ENCODE data around the gene CALHM6. TPM values are rescaled to one million over a fixed set of nuclear protein-coding genes. Genes with fewer than 3 reads are reported as not detected.

CALHM6 gene
- total and polyA plus RNA-seq, 2 of the 8 experiments (the other 6 are each of a cell fraction or from before 2014, with no cell fraction given), result 0.93 to 1.8 TPM

- H3K27ac ChIP-seq (ENCODE audit: low read depth, low read length), result no peak overlapping the region
- ChIA-PET CTCF (ENCODE audit: partially characterized antibody) (interaction anchor here (0.7 to 2.6 kb wide), 8 partner anchors 13 to 189 kb away, joined by 3 to 14 read pairs (median 4); no protein-coding TSS in a partner anchor), POLR2A (ENCODE audit: partially characterized antibody) (interaction anchor here (1.1 to 1.6 kb wide), 2 partner anchors 22 to 179 kb away, joined by 3 to 6 read pairs; partner anchors contain the start of gene TSPYL1)
- DNase-seq (ENCODE audit: low read depth in 1 of 2, low spot score in 2 of 2), result no peak
- no peak overlapping the region for H3K14ac ChIP-seq (ENCODE audit: insufficient read length)
- H2AK5ac ChIP-seq (ENCODE audit: low read depth, low read length), result no peak overlapping the region
- no peak overlapping the region for H2BK20ac ChIP-seq (ENCODE audit: low read length)
- H3K27me3 ChIP-seq (replicated peaks in 1 of 4; ENCODE audit: control insufficient read depth in 3 of 4, extremely low read depth in 1 of 4, insufficient read depth in 3 of 4, low read length in 3 of 4), result peaks cover 8 to 30% (median 24%) of the 10 kb centered on the region in 4 experiments
- WGBS, 2 experiments (ENCODE audit: extremely low coverage in 1 of 2, insufficient coverage in 1 of 2, insufficient read length in 1 of 2, insufficient replicate concordance in 2 of 2, low coverage in 1 of 2, low lambda C conversion rate in 2 of 2, missing lambda C conversion rate in 1 of 2), result 93% methylated on average over 9 of the region's 9 CpGs; no CpG with 5 or more reads in 1 of the 2 experiments
- H4K8ac ChIP-seq (ENCODE audit: extremely low read depth, insufficient read depth, low read length), result no peak overlapping the region
- no peak overlapping the region for H3K23ac ChIP-seq (ENCODE audit: insufficient read length)
- no peak overlapping the region for H3K4me2 ChIP-seq (ENCODE audit: insufficient read depth in 1 of 2, low read depth in 2 of 2, low read length in 2 of 2)
- no peak overlapping the region for H3K4me3 ChIP-seq (ENCODE audit: extremely low read depth in 1 of 4, insufficient read depth in 2 of 4, low read depth in 3 of 4, low read length in 4 of 4)
- H2AFZ ChIP-seq (ENCODE audit: low read length), result no peak overlapping the region
- H3K79me1 ChIP-seq (ENCODE audit: low read depth, low read length), result no peaks in the 10 kb centered on the region
- no peak overlapping the region for H4K91ac ChIP-seq (replicated peaks; ENCODE audit: insufficient read length, low read length)
- H4K20me1 ChIP-seq (replicated peaks in 1 of 2; ENCODE audit: control insufficient read depth in 1 of 2, insufficient read depth in 2 of 2, low read length in 2 of 2), result no peaks in the 10 kb centered on the region
- no peak overlapping the region for H2BK15ac ChIP-seq (ENCODE audit: low read length)
- H3K4ac ChIP-seq (replicated peaks; ENCODE audit: insufficient read length, low read depth, low read length), result no peak overlapping the region
- no peak overlapping the region for H3K18ac ChIP-seq (ENCODE audit: extremely low read depth, low read length)
- H3K4me1 ChIP-seq (replicated peaks in 1 of 4; ENCODE audit: control insufficient read depth in 3 of 4, insufficient read depth in 4 of 4, low read length in 3 of 4), result peaks cover 0 to 4% (median 3%) of the 10 kb centered on the region in 4 experiments; a peak in 6 of 7 replicates
- H3K36me3 ChIP-seq (ENCODE audit: control insufficient read depth in 2 of 4, insufficient read depth in 4 of 4, low read length in 3 of 4), result no peaks in the 10 kb centered on the region
- H3K56ac ChIP-seq (replicated peaks; ENCODE audit: insufficient read length, low read depth, low read length), result no peak overlapping the region
- H3K23me2 ChIP-seq (ENCODE audit: low read depth, low read length), result peaks cover 4% of the 10 kb centered on the region; the same call in 1 of the 2 replicates
- no peak overlapping the region for H4K5ac ChIP-seq (ENCODE audit: insufficient read length, low read depth, low read length)
- H2BK120ac ChIP-seq (replicated peaks; ENCODE audit: low read depth, low read length), result no peak overlapping the region
- no peak overlapping the region for H2BK5ac ChIP-seq (ENCODE audit: low read depth, low read length)
- H3K9me3 ChIP-seq (ENCODE audit: insufficient read depth in 2 of 2, low read depth in 1 of 2, low read length in 1 of 2), result no peaks in the 10 kb centered on the region
- no peak overlapping the region for H3K9ac ChIP-seq (replicated peaks in 1 of 4; ENCODE audit: extremely low read depth in 1 of 4, low read depth in 3 of 4, low read length in 3 of 4)
- H2BK12ac ChIP-seq (ENCODE audit: low read depth, low read length), result no peak overlapping the region
- FAIRE-seq, result no peak
- H3K79me2 ChIP-seq (ENCODE audit: control insufficient read depth in 1 of 2, insufficient read depth in 2 of 2, low read length in 2 of 2), result no peaks in the 10 kb centered on the region
- TF ChIP-seq PHF8 (conservative IDR thresholded peaks at IDR 0.05; ENCODE audit: low read depth, low read length), result no peak
- no peak for TF ChIP-seq ZNF274 (IDR thresholded peaks at IDR 0.05; ENCODE audit: borderline replicate concordance, extremely low read depth, low read length)
- no peak for TF ChIP-seq EZH2 (IDR thresholded peaks at IDR 0.05; ENCODE audit: low read depth, low read length, severe bottlenecking)
- no peak for TF ChIP-seq JUND (IDR thresholded peaks at IDR 0.05; ENCODE audit: low read length)
- no peak for TF ChIP-seq MAX (IDR thresholded peaks at IDR 0.05)
- TF ChIP-seq SAP30 (IDR thresholded peaks at IDR 0.05; ENCODE audit: insufficient read depth, insufficient replicate concordance, low read length), result no peak
- no peak for TF ChIP-seq HDAC6 (IDR thresholded peaks at IDR 0.05; ENCODE audit: low read depth, low read length)
- TF ChIP-seq BACH1 (IDR thresholded peaks at IDR 0.05; ENCODE audit: low read length), result no peak
- TF ChIP-seq TAF1 (IDR thresholded peaks at IDR 0.05; ENCODE audit: low read depth, low read length), result no peak
- TF ChIP-seq SUZ12 (IDR thresholded peaks at IDR 0.05; ENCODE audit: low read length), result no peak
- TF ChIP-seq JUN (IDR thresholded peaks at IDR 0.05; ENCODE audit: low read depth, low read length), result no peak
- no peak for TF ChIP-seq POLR2A (IDR thresholded peaks at IDR 0.05; ENCODE audit: control extremely low read depth in 1 of 2, low read depth in 2 of 2, low read length in 2 of 2)
- no peak for TF ChIP-seq ATF3 (IDR thresholded peaks at IDR 0.05; ENCODE audit: insufficient read depth, low read depth, low read length)
- TF ChIP-seq CBX8 (IDR thresholded peaks at IDR 0.05; ENCODE audit: borderline replicate concordance, low read depth, low read length), result no peak
Measured at GRCh38 chr6:116458264-116458663, 2.9 kb upstream of the CALHM6 start.

Data from H1 (cell line).